Measurements from ENCODE around the gene SSH3.

- no peak for TF ChIP-seq CTCF (IDR thresholded peaks at IDR 0.05)
- no peak for TF ChIP-seq POLR2A (IDR thresholded peaks at IDR 0.05)
Observed at GRCh38 chr11:67274768-67275605, 28.3 kb upstream of the SSH3 start.
